Activated CD4-positive, alpha-beta T cell treated with anti-CD3 and anti-CD28 coated beads, Interleukin-2, Interleukin-6, amounts not matched to agents 100 ng/mL and 50 ng/mL, durations not matched to agents 16 hours and 8 hours (primary cell): ENCODE data around the gene RNF41.
"Not testable (repeated sequence)": the region's sequence is repeated elsewhere in the genome, so short reads cannot be mapped to it uniquely, and the experiment has no call there.

Experiments
- DNase-seq: peaks from one replicate; pipeline ENCODE4 v3.0.0-alpha.2; 2020

The RNF41 gene

DNA sequence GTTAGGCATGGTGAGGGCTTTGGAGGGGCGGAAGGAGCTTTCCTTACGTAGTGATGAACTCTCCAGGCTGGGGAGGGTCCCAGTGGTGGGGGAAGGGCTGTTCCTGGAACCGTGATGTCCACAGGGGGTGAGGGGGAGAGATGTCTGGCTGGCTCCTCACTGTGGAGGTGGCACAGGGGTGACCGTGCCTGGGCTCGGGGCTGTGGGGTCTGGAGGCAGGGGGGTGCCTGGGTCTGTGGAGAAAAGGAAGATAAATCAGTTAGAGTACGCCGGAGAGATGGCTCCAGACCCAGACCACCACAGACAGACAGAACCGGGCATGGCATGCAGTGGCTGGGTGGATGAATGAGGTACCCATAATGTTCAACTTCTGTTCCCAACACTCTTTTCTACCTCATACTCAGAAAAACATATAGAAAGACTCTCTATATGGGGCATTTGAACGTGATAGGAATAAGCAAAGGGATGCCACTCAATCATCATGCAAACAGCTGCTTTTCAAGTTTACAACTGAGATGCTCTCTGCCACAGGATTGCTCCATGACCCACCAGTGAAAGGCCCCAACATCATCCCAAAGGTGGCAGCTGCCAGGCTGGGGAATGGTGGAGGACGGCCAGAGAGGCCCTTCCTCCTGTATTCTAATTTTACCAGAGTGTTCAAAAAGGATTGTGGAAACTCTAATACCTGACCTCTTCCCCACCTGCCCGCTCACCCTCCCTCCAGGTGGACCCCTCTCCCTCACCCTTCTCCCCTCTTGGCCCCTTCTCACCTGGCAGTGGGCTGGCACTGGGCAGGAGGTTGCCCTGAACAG, 58.0 kb downstream of the RNF41 start:
- DNase-seq, result no peak

DNA sequence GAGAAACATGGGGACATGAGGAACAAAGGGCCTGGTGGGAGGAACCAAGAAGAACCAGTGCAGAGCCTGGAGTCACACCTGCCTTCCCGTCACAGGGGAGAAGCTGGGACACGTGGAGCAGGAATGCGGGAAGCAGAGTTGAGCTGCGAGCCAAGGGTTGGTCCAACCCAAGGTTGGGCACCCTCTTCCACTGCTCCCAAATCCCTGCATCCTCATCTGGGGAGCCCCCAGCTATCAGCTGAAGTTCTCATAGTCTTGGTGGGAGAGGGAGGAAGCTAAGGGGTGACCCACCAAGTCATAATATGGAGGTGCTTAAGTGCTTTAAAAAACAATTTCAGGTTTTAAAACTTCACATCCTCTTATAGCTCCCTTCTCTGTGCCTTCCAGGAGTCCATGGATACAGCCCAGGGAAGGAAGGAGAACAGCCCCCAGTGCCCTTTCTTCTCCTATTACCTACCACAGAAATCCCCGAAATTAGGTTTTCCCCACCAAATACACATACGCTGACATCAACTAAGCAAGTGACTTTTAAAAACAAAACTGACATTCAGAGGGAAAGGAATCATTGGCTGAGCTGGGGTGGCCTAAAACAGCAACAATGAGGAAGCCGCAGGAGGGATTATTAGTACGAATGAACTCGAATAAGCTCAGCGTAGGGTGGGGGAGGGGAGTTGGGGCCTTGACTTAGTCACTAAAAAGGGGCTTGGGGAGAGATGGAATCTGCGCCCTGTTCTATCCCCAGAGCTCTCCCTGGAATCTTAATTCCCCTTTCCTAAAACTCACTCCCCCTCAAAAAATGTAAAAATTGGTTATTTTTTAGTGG, 59.0 kb downstream of the RNF41 start:
- no peak for DNase-seq

DNA sequence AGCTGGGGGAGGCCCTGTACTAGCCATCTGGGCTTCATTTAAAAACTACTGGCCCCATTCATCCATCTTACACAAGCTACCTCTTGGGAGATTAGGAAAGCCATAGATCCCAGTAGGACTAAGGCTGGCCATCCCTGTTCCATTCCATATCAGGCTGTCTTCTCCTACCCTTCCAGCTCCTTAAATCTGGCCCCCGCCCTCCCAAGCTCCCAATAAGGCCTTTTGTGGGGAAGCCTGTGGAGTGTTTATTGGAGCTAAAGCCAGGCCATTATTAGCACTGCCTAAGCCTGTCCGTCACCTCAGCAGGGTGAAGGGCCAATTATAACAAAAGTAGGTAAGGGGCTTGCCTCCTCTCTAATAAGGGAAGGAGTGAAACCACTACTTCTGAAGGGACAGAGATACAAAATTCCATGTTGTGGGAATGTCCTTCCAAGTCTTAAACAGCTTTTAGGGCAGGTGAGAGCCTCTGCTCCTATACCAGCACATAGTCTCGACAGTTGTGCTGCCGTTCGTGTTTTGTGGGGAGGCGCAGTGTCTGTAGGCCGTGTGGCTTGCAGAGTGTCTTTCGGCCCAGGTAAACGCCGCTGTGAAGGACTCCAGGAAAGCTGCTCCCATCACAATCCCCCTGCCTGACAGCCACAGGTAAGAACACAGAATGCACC, 59.9 kb downstream of the RNF41 start:
- no peak for DNase-seq

DNA sequence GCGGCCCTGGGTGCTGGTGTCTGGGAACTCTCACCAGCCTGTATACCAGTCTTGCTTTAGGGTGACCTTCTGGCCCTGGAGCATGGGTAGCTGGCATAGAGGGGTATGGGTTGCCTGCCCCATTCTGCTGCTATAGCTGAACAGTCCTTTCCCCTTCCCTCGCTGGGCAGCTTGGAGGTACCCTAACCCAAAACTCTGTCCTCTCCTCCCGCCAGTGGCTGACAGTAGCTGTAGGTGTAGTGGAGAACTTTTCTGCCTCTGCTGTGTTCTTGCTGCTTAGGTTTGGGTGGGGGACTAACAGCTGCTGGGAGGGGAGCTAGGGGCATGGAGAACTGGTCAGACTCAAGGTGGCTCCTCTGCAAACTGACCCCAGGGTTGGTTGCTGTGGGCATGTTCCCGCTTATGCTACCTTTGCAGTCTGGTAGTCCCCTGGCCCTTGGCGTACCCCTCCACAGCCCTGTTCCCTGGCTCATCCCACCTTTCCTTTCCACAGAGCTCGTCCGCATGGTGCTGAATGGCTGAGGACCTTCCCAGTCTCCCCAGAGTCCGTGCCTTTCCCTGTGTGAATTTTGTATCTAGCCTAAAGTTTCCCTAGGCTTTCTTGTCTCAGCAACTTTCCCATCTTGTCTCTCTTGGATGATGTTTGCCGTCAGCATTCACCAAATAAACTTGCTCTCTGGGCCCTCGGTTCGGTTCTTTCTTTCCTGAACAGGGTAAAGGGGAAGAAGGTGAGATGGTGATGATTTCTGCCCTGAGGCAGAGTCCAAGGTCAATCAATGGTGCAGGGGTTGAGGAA, 60.6 kb downstream of the RNF41 start:
- DNase-seq, result no peak

DNA sequence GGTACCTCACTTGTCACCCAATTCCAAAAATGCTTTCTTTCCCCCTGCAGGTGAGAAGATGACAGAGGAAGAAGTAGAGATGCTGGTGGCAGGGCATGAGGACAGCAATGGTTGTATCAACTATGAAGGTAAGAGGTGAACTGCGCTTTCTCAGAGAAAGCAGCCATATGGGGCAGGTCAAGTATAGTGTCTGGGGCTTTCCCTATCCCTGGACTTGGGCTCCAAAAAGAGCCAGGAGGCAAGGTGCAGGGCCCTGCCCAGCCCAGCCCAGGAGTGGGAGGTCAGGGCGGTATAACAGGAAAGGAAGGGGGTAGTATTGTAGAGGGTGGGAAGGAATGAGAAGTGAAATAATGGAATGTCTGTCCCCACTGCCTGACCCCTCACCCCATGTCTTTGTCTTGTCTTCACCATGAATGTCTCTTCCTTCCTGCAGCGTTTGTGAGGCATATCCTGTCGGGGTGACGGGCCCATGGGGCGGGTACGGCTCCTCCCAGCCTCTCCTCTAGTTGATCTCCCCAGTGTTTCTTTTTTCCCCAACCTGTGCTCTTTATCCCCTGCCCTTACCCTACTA, 61.4 kb downstream of the RNF41 start:
- DNase-seq, result peak; percentile 75

DNA sequence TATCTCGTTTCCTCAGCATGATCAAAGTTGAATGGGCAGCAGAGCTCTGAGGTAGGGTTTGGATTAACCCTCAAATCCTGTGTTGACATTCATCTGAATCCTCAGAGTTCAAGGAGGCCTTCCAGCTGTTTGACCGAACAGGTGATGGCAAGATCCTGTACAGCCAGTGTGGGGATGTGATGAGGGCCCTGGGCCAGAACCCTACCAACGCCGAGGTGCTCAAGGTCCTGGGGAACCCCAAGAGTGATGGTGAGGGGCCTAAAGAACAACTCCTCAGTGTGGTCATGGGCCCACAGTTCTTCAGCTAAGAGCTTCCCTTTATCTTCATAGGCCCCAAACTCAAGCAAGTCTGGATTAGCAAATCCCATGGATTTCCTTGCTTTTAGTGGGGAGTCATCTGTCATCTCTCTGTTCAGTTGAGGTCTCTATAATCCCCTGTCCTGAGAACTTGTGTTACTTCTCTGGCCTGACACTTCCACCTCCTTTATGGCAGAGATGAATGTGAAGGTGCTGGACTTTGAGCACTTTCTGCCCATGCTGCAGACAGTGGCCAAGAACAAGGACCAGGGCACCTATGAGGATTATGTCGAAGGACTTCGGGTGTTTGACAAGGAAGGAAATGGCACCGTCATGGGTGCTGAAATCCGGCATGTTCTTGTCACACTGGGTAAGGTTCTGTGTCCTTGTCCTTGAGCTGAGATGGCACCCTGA, 62.1 kb downstream of the RNF41 start:
- peak; percentile 19 for DNase-seq

DNA sequence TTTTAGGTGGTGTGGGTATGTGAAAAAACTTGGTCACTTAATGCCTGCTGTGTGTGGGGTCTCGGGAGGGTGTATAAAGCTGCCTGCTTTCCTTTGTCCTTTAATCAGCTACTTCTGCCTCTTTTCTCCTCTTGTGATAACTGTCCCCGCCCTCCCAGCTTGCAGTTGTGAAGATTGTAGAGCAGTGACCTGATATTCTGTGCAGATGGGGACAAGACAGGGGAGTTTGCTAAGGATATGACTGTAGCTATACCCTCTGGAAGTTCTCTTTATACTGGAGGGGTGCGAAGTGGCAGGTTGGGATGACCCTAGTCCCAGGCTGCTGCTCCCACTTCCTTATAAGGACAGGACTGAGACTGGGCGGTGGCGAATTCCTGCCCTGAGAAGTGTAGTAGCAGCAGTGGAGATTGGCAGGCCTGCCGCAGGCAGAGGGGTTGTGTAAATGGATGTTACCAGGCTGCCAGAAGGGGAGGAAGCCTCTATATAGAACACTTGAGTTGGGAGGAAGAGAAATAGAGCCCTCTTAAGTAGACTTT, 62.7 kb downstream of the RNF41 start:
- DNase-seq, result peak; percentile 54

DNA sequence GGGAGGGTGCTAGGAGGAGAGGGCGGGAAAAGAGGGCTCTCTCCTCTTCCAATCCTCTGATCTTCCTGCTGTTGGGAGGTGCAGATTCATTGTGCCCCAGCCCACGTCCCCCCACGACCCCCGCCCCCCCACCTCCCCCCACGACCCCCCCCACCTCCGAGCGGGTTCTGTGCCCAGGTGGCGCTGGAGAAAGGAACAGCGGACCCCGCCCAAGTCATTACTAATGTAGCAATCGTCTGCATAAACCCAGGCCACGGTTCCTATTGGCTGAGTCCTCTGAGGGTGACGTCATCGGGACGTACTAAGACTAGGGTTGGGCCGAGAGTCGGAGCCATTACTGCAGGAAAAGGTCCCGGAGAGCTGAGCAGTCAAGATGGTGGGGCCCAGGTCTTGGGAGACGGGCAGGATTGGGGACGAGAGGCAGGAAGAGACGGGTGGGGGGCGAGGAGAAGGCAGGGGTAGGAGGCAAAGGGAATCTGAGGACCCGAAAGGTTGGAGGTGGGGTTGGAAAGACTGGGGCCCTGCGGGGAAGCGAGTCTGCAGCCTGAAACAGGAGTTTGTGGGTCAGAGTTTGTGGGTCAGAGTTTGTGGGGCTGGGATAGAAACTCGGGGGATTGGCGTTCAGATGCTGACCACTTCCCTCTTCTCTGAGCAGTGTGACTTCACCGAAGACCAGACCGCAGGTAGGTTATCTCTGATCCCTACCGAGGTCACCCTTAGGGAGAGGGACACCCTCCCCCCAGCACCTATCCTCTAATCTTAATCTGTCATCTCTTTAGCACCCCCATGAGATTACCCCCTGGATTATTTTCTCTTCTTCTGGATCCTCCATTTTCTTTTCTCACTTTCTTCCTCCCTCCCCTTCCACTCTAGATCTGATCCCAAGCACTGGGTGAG, 63.4 kb downstream of the RNF41 start, which contains the start of gene MYL6:
Gene MYL6 (plus strand): TSS at position 331 of the 897 bp plus-strand sequence. CDS start 43 bp downstream, at position 374.
- peak; percentile 98 for DNase-seq

DNA sequence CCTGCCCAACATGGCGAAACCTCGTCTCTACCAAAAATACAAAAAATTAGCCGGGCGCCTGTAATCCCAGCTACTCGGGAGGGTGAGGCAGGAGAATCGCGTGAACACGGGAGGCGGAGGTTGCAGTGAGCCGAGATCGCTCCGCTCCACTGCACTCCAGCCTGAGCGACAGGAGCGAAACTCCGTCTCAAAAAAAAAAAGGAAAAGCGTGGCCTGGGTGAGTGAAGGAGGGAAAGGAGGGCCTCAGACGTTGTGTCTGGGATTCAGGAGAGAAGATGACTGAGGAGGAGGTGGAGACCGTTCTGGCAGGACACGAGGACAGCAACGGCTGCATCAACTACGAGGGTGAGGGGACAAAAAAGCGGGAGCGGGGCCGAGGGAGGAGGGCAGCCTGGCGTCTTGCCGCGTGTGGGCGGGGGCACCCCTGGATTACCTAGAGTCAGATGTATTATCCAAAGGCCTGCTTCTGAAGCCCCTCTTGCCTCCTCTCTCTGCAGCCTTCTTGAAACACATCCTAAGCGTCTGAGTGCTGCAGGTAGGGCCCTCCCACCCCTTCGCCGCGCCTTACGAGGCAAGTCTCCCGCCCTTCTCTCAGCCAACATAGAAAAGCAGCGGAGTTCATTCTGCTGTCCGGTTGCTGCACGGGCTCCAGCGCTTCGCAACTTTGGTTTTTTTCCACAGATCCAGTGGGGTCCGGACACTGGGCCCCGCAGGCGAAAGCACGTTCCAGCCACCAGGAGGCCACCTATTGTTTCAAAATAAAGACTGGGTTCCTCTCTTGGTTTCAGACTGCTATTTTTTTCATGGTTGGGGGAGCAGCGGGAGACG, 64.3 kb downstream of the RNF41 start:
- peak; percentile 65 for DNase-seq

DNA sequence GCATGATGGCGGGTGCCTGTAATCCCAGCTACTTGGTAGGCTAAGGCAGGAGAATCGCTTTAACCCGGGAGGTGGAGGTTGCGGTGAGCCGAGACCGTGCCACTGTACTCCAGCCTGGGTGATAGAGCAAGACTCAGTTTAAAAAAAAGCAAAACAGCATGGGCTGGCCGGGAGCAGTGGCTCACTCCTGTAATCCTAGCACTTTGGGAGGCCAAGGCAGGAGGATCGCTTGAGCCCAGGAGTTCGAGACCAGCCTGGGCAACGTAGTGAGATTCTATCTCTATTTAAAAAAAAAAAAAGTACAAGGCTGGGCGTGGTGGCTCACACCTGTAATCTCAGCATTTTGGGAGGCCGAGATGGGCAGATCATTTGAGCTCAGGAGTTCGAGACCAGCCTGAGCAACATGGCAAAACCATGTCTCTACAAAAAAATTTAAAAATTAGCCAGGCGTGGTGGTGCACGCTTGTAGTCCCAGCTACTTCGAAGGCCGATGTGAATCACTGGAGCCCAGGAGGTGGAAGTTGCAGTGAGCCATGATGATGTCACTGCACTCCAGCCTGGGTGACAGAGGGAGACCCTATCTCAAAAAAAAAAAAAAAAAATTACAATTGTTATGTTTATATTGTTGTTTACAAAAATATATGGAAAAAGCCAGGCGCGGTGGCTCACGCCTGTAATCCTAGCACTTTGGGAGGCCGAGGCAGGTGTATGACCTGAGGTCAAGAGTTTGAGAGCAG, 65.1 kb downstream of the RNF41 start:
- not testable (repeated sequence) for DNase-seq

DNA sequence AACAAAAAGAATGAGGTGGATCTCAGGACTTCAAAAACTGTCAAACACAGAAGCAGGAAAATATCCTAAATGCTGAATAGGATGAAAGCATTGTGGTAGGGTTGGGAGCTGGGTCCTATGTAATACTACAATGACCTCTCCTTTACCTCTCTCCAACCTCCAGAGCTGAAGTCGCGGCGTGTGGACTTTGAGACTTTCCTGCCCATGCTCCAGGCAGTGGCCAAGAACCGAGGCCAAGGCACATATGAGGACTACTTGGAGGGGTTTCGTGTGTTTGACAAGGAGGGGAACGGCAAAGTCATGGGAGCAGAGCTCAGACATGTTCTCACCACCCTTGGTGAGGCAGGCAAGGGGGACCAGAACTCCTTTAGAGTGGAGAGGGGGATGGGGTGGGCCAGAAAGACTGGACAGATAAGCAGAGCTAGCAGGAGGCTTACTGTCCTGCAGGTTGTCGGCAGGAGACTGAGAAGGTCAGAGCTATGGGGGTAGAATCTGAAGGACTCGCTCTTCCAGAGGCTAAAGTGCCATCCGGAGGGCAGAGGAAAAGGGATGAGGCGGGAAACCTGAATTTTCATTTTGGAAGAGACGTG, 66.4 kb downstream of the RNF41 start:
- DNase-seq, result no peak

DNA sequence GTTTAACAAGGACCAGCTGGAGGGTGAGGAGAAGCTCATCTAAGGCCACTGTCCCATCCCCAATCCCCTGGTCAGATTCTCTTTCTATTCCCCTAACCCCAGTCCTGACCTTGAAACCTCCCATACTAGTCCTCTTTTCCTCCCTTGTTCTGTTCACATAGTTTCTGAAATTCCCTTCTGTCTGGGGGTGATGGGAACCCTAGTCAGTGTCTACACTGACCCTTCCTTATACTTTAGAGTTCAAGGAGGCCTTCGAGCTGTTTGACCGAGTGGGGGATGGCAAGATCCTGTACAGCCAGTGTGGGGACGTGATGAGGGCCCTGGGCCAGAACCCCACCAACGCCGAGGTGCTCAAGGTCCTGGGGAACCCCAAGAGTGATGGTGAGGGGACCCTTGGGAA, 66.9 kb downstream of the RNF41 start:
- DNase-seq, result no peak

DNA sequence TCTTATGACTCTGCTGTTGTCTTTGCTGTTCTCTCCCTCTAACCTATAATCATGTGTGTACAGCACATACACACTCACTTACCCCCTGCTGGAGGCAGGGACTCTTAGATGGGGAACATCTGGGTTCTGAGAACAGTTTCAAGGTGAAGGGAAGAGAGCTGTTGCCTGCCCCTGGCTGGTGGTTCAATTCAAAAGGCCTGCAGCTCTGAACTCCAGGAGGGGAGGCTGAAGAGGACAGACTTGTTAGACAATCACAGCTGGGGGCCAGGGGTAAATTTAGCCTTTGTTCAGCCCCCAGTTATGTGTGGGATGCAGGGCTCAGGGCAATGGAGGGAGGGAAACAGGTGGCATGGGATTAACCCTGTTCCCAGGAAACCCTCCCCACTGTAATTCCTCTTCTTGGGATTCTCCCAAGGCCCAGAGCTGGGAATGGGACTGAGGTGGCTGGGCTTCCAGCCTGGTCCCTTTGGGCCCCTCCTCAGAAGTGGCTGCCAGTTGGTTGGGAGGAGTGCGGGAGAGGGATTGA, 67.4 kb downstream of the RNF41 start:
- DNase-seq, result no peak

DNA sequence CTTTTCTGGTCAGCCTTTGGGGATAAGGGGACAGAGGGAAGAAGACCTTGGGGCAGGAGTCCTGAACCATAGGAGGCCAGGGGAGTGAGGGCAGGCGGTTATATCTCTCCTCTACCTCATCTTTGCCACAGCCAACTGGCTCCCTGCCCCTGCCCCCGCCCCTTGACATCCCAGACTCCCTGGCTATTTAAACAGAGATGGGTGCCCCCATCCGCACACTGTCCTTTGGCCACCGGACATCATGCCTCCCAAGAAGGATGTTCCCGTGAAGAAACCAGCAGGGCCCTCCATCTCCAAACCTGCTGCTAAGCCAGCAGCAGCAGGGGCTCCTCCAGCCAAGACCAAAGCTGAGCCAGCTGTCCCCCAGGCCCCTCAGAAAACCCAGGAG, 68.0 kb downstream of the RNF41 start:
- no peak for DNase-seq

DNA sequence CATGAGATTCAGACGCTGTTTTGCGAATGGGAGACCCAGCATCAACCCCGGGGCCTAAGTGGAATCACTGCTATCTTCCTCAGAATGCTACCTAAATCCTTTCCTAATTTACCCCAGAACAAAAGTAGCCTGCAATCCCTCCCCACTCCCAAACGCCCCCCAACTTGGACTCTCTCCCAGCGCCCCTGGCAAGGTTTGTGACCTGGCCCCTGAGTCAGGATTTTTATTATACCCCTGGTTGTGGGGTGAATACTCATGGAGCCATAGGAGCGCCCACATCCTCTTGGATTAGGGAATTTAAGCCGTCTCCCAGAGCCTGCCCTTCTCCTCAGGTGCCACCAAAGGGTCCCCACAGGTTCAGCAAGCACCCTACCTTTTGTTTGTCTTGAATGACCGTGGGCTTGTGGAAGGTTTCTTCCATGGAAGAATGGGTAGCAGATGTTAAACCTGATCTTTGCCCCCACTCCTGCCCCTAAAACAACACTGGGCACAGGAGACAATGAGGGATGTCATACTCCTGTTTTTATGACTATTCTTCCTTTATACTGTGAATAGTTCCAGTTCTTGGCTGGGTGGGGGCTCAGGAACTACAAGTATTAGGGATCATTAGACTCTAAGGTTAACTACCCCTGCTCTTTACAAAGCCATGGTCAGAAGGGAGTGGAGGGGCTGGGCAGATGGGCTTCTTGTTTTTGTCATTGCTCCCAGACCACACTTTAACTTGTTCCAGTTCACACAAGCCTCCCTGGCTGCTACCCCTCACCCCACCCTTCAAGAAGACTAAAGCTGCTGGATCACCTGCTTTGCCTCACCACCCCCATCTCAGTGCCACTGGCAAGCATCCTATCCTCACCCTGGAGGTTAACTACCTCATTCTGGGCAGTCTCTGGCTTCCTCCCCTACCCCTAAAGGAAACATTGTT, 68.7 kb downstream of the RNF41 start:
- no peak for DNase-seq
